ENCODE measurements around the gene PSMD12. TPM values are rescaled to one million over a fixed set of nuclear protein-coding genes. Genes with fewer than 3 reads are reported as not detected.
"Not testable (repeated sequence)": the region's sequence is repeated elsewhere in the genome, so short reads cannot be mapped to it uniquely, and the experiment has no call there.

Gene PSMD12
- total RNA-seq, 1 donor: 32.4 TPM

- TF ChIP-seq CTCF (IDR thresholded peaks at IDR 0.05; ENCODE audit: insufficient read depth, low read depth, low read length): no peak
- H3K4me3 ChIP-seq (ENCODE audit: low read depth, low read length): no peak overlapping the region
- DNase-seq (ENCODE audit: low read depth): no peak
Observed at GRCh38 chr17:67311575-67311974, 54.8 kb downstream of the PSMD12 start.

- TF ChIP-seq CTCF (IDR thresholded peaks at IDR 0.05; ENCODE audit: insufficient read depth, low read depth, low read length): no peak
- H3K4me3 ChIP-seq (ENCODE audit: low read depth, low read length): no peak overlapping the region
- DNase-seq (ENCODE audit: low read depth): no peak
Observed at GRCh38 chr17:67310406-67310805, 56.0 kb downstream of the PSMD12 start.

- H3K4me3 ChIP-seq (ENCODE audit: low read depth, low read length); DNase-seq (ENCODE audit: low read depth): not testable (repeated sequence)
Observed at GRCh38 chr17:67305446-67306235, 60.7 kb downstream of the PSMD12 start.

- no peak for TF ChIP-seq CTCF (IDR thresholded peaks at IDR 0.05; ENCODE audit: insufficient read depth, low read depth, low read length)
- DNase-seq (ENCODE audit: low read depth): no peak
- H3K4me3 ChIP-seq (ENCODE audit: low read depth, low read length): no peak overlapping the region
Observed at GRCh38 chr17:67297454-67297960, 68.9 kb downstream of the PSMD12 start.

- no peak for DNase-seq (ENCODE audit: low read depth)
- no peak for TF ChIP-seq CTCF (IDR thresholded peaks at IDR 0.05; ENCODE audit: insufficient read depth, low read depth, low read length)
Observed at GRCh38 chr17:67294451-67295199, 71.8 kb downstream of the PSMD12 start.

GRCh38 chr17:67293251-67294203 is 72.8 kb downstream of the PSMD12 start:
- no peak overlapping the region for H3K4me3 ChIP-seq (ENCODE audit: low read depth, low read length)
- DNase-seq (ENCODE audit: low read depth): peak; percentile 64
- TF ChIP-seq CTCF (IDR thresholded peaks at IDR 0.05; ENCODE audit: insufficient read depth, low read depth, low read length): peak; percentile 90

More at GRCh38 chr17:67294451-67295199, 71.8 kb downstream of the PSMD12 start:
- no peak overlapping the region for H3K4me3 ChIP-seq (ENCODE audit: low read depth, low read length)
